GM19395 (cell line): ENCODE measurements around the gene CD274.
"Not testable (repeated sequence)": the region's sequence is repeated elsewhere in the genome, so short reads cannot be mapped to it uniquely, and the experiment has no call there.

Experiments
- ATAC-seq: cut with Tn5 transposase; IDR thresholded peaks from one replicate; pipeline ENCODE4 v1.9.1; 2021; ENCODE audit warnings: mild to moderate bottlenecking, moderate library complexity; ENCODE audit not compliant: unreplicated experiment

The CD274 gene

GRCh38 chr9:5493679-5494511 lies 43.6 kb downstream of the CD274 start:
- peak; percentile 85 for ATAC-seq

- ATAC-seq, result not testable (repeated sequence)
Measured at GRCh38 chr9:5494765-5495164, 44.4 kb downstream of the CD274 start.

GRCh38 chr9:5499157-5499556 lies 48.8 kb downstream of the CD274 start:
- no peak for ATAC-seq

GRCh38 chr9:5499889-5500398 lies 49.6 kb downstream of the CD274 start:
- no peak for ATAC-seq

- ATAC-seq, result no peak
Measured at GRCh38 chr9:5500441-5501235, 50.3 kb downstream of the CD274 start.

- no peak for ATAC-seq
Measured at GRCh38 chr9:5502553-5502952, 52.2 kb downstream of the CD274 start.

- ATAC-seq, result no peak
Measured at GRCh38 chr9:5509573-5509972, 59.2 kb downstream of the CD274 start.

GRCh38 chr9:5510360-5510931 lies 60.1 kb downstream of the CD274 start, which contains the start of gene PDCD1LG2:
Gene PDCD1LG2, plus strand, starts transcription at chr9:5510531. Its CDS starts 12,016 bp downstream, at chr9:5522547.
- ATAC-seq, result peak; percentile 86

- no peak for ATAC-seq
Measured at GRCh38 chr9:5510989-5511388, 60.6 kb downstream of the CD274 start.

- ATAC-seq, result no peak
Measured at GRCh38 chr9:5511476-5511875, 61.1 kb downstream of the CD274 start.

GRCh38 chr9:5511935-5512580 lies 61.7 kb downstream of the CD274 start:
- no peak for ATAC-seq

- no peak for ATAC-seq
Measured at GRCh38 chr9:5512658-5513452, 62.5 kb downstream of the CD274 start.

- ATAC-seq, result no peak
Measured at GRCh38 chr9:5513966-5514616, 63.7 kb downstream of the CD274 start.

- ATAC-seq, result no peak
Measured at GRCh38 chr9:5514617-5515260, 64.4 kb downstream of the CD274 start.

GRCh38 chr9:5515261-5515650 lies 64.9 kb downstream of the CD274 start:
- ATAC-seq, result no peak

GRCh38 chr9:5516453-5517220 lies 66.3 kb downstream of the CD274 start:
- ATAC-seq, result no peak

- peak; percentile 70 for ATAC-seq
Measured at GRCh38 chr9:5518171-5518936, 68.0 kb downstream of the CD274 start.

GRCh38 chr9:5518937-5519319 lies 68.6 kb downstream of the CD274 start:
- ATAC-seq, result peak; percentile 30
